Measurements from ENCODE around the gene BOD1L2.

DNA sequence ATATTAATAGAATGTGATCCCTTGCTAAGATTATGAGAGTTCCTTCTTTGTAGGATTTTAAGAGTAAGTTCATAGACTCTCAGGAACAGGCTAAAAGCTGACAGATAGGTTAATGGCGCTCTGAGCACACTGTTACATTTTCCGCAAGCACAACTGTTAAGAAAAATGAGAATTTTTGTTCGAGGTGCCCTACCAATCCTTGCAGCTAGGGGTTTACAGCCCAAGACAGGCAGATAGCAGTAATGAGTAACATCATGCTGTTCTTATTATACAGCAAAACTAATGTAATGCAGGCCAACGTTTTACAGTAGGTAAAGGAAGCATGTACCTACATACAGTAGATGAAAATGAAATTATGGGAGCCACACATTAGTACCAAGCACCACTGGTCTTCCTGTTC lies 11.2 kb upstream of the BOD1L2 start:
- TF ChIP-seq POLR2A (IDR thresholded peaks at IDR 0.05; ENCODE audit: low read length) (no peak), GATA1 (IDR thresholded peaks at IDR 0.05; ENCODE audit: low read depth, low read length) (no peak)
